Activated naive CD4-positive, alpha-beta T cell treated with anti-CD3 and anti-CD28 coated beads, Interleukin-2, amount 50 U/mL, for 72 hours (primary cell): ENCODE data around the gene STK32C. TPM values are rescaled to one million over a fixed set of nuclear protein-coding genes. Genes with fewer than 3 reads are reported as not detected.

Experiments used
- ATAC-seq, 2 donors: fragments of 150-1000 bp; cut with Tn5 transposase; 2 replicates each; pipeline ENCODE4 v1.10.0; 2021; ENCODE audit warnings: mild to moderate bottlenecking in 2 of 2, moderate library complexity in 2 of 2
- DNase-seq, 2 donors: peaks; one replicate each; pipeline ENCODE4 v3.0.0; 2021 to 2022; ENCODE audit warnings: low spot score in 2 of 2
- H3K27ac Mint-ChIP-seq, 2 donors: one replicate each; pipeline ENCODE4 v1.8.0; 2022; ENCODE audit warnings: mild to moderate bottlenecking in 2 of 2, mixed read lengths in 2 of 2
- H3K36me3 Mint-ChIP-seq, 2 donors: one replicate each; pipeline ENCODE4 v1.8.0; 2022; ENCODE audit warnings: mixed read lengths in 2 of 2
- H3K9me3 Mint-ChIP-seq, 2 donors: one replicate each; pipeline ENCODE4 v1.8.0; 2022; ENCODE audit warnings: mixed read lengths in 2 of 2
- total RNA-seq, 2 donors: library from RNA; stranded (reverse); gene quantifications; one replicate each; pipeline ENCODE4 v1.2.3, GENCODE V29; 2022

Gene STK32C
- total RNA-seq, 2 donors from 2014 or later, result 14.5 to 25.5 TPM

- Mint-ChIP-seq H3K36me3 (no peaks in the 10 kb centered on the region), H3K27ac (no peak overlapping the region), H3K9me3 (no peaks in the 10 kb centered on the region)
- ATAC-seq, result no peak
- DNase-seq, result no peak
Observed at GRCh38 chr10:132289439-132289838, 18.3 kb downstream of the STK32C start.

GRCh38 chr10:132283604-132284382 lies 24.0 kb downstream of the STK32C start:
- H3K36me3 Mint-ChIP-seq, result peaks cover 0 to 8% of the 10 kb centered on the region in 2 donors
- no peak overlapping the region for H3K27ac Mint-ChIP-seq
- H3K9me3 Mint-ChIP-seq, result no peaks in the 10 kb centered on the region
- DNase-seq, result no peak
- no peak for ATAC-seq

GRCh38 chr10:132282667-132283603 lies 24.8 kb downstream of the STK32C start:
- H3K36me3 Mint-ChIP-seq, result peaks cover 0 to 8% of the 10 kb centered on the region in 2 donors
- H3K27ac Mint-ChIP-seq, result no peak overlapping the region
- no peak for DNase-seq
- no peaks in the 10 kb centered on the region for H3K9me3 Mint-ChIP-seq
- no peak for ATAC-seq

GRCh38 chr10:132281915-132282666 lies 25.7 kb downstream of the STK32C start:
- ATAC-seq (no peak), DNase-seq (no peak)
- Mint-ChIP-seq H3K27ac (no peak overlapping the region), H3K9me3 (no peaks in the 10 kb centered on the region), H3K36me3 (peaks cover 0 to 8% of the 10 kb centered on the region in 2 donors)

- no peak overlapping the region for H3K27ac Mint-ChIP-seq
- no peak for ATAC-seq
Observed at GRCh38 chr10:132280646-132281074, 27.1 kb downstream of the STK32C start.

GRCh38 chr10:132279873-132280645 lies 27.7 kb downstream of the STK32C start:
- no peak for ATAC-seq
- H3K27ac Mint-ChIP-seq, result no peak overlapping the region

More at GRCh38 chr10:132280646-132281074, 27.1 kb downstream of the STK32C start:
- no peak for DNase-seq
- Mint-ChIP-seq H3K9me3 (no peaks in the 10 kb centered on the region), H3K36me3 (peaks cover 0 to 8% of the 10 kb centered on the region in 2 donors)

GRCh38 chr10:132277311-132277741 lies 30.4 kb downstream of the STK32C start:
- DNase-seq, result no peak
- peaks cover 0 to 8% of the 10 kb centered on the region in 2 donors for H3K36me3 Mint-ChIP-seq
- no peak for ATAC-seq
- no peak overlapping the region for H3K27ac Mint-ChIP-seq
- no peaks in the 10 kb centered on the region for H3K9me3 Mint-ChIP-seq

More at GRCh38 chr10:132279873-132280645, 27.7 kb downstream of the STK32C start:
- Mint-ChIP-seq H3K36me3 (peaks cover 0 to 8% of the 10 kb centered on the region in 2 donors), H3K9me3 (no peaks in the 10 kb centered on the region)
- no peak for DNase-seq

GRCh38 chr10:132276706-132277105 lies 31.0 kb downstream of the STK32C start:
- Mint-ChIP-seq H3K27ac (no peak overlapping the region), H3K9me3 (no peaks in the 10 kb centered on the region), H3K36me3 (peaks cover 0 to 8% of the 10 kb centered on the region in 2 donors)
- ATAC-seq (no peak), DNase-seq (no peak)

- Mint-ChIP-seq H3K36me3 (peaks cover 0 to 8% of the 10 kb centered on the region in 2 donors), H3K9me3 (no peaks in the 10 kb centered on the region), H3K27ac (no peak overlapping the region)
- DNase-seq (no peak), ATAC-seq (no peak)
Observed at GRCh38 chr10:132276179-132276675, 31.5 kb downstream of the STK32C start.

- H3K9me3 Mint-ChIP-seq, result no peaks in the 10 kb centered on the region
- DNase-seq, result no peak
- peaks cover 0 to 3% of the 10 kb centered on the region in 2 donors for H3K36me3 Mint-ChIP-seq
- no peak for ATAC-seq
- H3K27ac Mint-ChIP-seq, result peak overlapping the region in 1 of 2 donors; percentile 65
Observed at GRCh38 chr10:132275426-132276178, 32.1 kb downstream of the STK32C start.

- DNase-seq, result no peak
- no peaks in the 10 kb centered on the region for H3K9me3 Mint-ChIP-seq
- ATAC-seq, result no peak
- H3K27ac Mint-ChIP-seq, result no peak overlapping the region
- H3K36me3 Mint-ChIP-seq, result no peaks in the 10 kb centered on the region
Observed at GRCh38 chr10:132274986-132275385, 32.8 kb downstream of the STK32C start.

- no peak overlapping the region for H3K27ac Mint-ChIP-seq
- H3K9me3 Mint-ChIP-seq, result no peaks in the 10 kb centered on the region
- ATAC-seq (no peak), DNase-seq (no peak)
- no peaks in the 10 kb centered on the region for H3K36me3 Mint-ChIP-seq
Observed at GRCh38 chr10:132274581-132274980, 33.2 kb downstream of the STK32C start.

GRCh38 chr10:132273966-132274365 lies 33.8 kb downstream of the STK32C start:
- H3K9me3 Mint-ChIP-seq, result no peaks in the 10 kb centered on the region
- no peak overlapping the region for H3K27ac Mint-ChIP-seq
- no peaks in the 10 kb centered on the region for H3K36me3 Mint-ChIP-seq
- ATAC-seq, result no peak
- no peak for DNase-seq

- Mint-ChIP-seq H3K27ac (peak overlapping the region in 1 of 2 donors; percentile 44), H3K36me3 (no peaks in the 10 kb centered on the region), H3K9me3 (peaks cover 4% of the 10 kb centered on the region in 2 donors)
- ATAC-seq, result peak; percentile 41 to 83
- DNase-seq, result no peak
Observed at GRCh38 chr10:132273304-132273944, 34.3 kb downstream of the STK32C start.
